DND-41 (cell line): Measurements from ENCODE around the gene LONP2.
"Not testable (repeated sequence)": the region's sequence is repeated elsewhere in the genome, so short reads cannot be mapped to it uniquely, and the experiment has no call there.

ENCODE experiments used
- ATAC-seq: fragments of 200-7000 bp; cut with Tn5 transposase; 3 replicates; pipeline ENCODE4 v1.9.1; 2021; ENCODE audit warnings: low read depth; ENCODE audit not compliant: insufficient read depth
- DNase-seq: peaks from one replicate; pipeline ENCODE4 v3.0.0-alpha.2; 2020
- H2AFZ ChIP-seq: 2 replicates; pipeline ENCODE4 v1.6.0; 2012; ENCODE audit warnings: low read depth, low read length
- H3K27ac ChIP-seq: 2 replicates; pipeline ENCODE4 v1.5.1; 2012; ENCODE audit warnings: low read length, inconsistent platforms
- H3K27me3 ChIP-seq: fragments of 200-600 bp; sonication (generic); 2 replicates; pipeline ENCODE4 v1.6.0; 2012; ENCODE audit warnings: low read length, mild to moderate bottlenecking, inconsistent platforms; ENCODE audit not compliant: insufficient read depth, poor library complexity
- H3K36me3 ChIP-seq: 2 replicates; pipeline ENCODE4 v1.5.1; 2012; ENCODE audit warnings: low read length, inconsistent platforms; ENCODE audit not compliant: insufficient read depth
- H3K4me1 ChIP-seq: 2 replicates; pipeline ENCODE4 v1.5.1; 2012; ENCODE audit warnings: mild to moderate bottlenecking, low read length; ENCODE audit not compliant: insufficient read depth
- H3K4me2 ChIP-seq: 2 replicates; pipeline ENCODE4 v1.6.0; 2012; ENCODE audit warnings: mild to moderate bottlenecking, moderate library complexity, low read length, inconsistent platforms; ENCODE audit not compliant: insufficient read depth
- H3K4me3 ChIP-seq, 2 experiments: fragments of 200-600 bp in 1 of 2; shearing (Covaris generic) in 1 of 2; 2 replicates each; pipeline ENCODE4 v1.5.1; 2012 to 2016; ENCODE audit warnings: inconsistent platforms in 2 of 2, low read length in 2 of 2, mild to moderate bottlenecking in 2 of 2, low read depth in 1 of 2, moderate library complexity in 1 of 2
- H3K79me2 ChIP-seq: 2 replicates; pipeline ENCODE4 v1.6.0; 2012; ENCODE audit warnings: low read length, inconsistent platforms; ENCODE audit not compliant: insufficient read depth
- H3K9ac ChIP-seq: 2 replicates; pipeline ENCODE4 v1.6.0; 2012; ENCODE audit warnings: low read depth, mild to moderate bottlenecking, inconsistent platforms, low read length, moderate library complexity
- H3K9me3 ChIP-seq: 2 replicates; pipeline ENCODE4 v1.5.1; 2012; ENCODE audit warnings: low read length, moderate library complexity, mild to moderate bottlenecking, inconsistent platforms; ENCODE audit not compliant: insufficient read depth, severe bottlenecking
- H4K20me1 ChIP-seq: 2 replicates; pipeline ENCODE4 v1.6.0; 2012; ENCODE audit warnings: low read length; ENCODE audit not compliant: insufficient read depth
- EZH2 ChIP-seq: IDR thresholded peaks from 3 replicates; pipeline ENCODE4 v1.6.1; 2012; ENCODE audit warnings: borderline replicate concordance, low read depth, mild to moderate bottlenecking, moderate library complexity, low read length, inconsistent platforms; ENCODE audit not compliant: severe bottlenecking
- TF ChIP-seq, protein P1 (sequence below): IDR thresholded peaks from 2 replicates; pipeline ENCODE4 v1.5.1; 2012; ENCODE audit warnings: borderline replicate concordance, low read length, moderate library complexity, mild to moderate bottlenecking; ENCODE audit not compliant: poor library complexity, severe bottlenecking; ENCODE audit errors: extremely low read depth

Gene LONP2

DNA sequence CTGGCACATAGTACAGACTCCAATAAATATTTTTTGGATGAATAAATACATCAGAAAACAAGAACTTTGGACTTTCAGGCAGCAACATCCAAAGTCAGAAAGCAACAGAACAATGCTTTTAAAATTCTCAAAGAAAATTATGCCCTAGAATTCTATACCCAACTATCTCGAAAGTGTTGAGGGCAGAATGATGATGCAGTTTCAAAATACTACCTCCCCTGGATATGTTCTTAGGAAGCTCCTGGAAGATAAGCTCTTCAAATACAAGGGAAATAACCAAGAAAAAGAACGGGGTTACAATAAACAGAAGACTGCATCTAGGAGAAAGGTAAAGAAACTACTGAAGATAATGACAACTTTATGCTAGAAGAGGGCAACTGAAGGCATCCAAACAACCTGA, 130.2 kb downstream of the LONP2 start:
- H3K36me3 ChIP-seq, result no peaks in the 10 kb centered on the region
- H3K27ac ChIP-seq, result no peak overlapping the region
- peaks cover 10% of the 10 kb centered on the region for H3K4me1 ChIP-seq

DNA sequence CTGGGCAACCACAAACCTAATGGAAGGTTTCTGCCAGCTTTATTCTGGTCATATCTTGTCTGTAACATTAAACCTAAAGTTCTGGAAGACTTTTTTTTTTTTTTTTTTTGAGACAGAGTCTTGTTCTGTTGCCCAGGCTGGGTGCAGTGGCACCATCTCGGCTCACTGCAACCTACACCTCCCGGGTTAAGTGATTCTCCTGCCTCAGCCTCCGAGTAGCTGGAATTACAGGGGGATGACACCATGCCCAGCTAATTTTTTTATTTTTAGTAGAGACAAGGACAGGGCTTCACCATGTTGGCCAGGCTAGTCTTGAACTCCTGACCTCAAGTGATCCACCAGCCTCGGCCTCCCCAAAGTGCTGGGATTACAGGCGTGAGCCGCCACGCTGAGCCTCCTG, 133.2 kb downstream of the LONP2 start:
- H3K27ac ChIP-seq, H3K4me3 ChIP-seq, H3K27me3 ChIP-seq, H3K9me3 ChIP-seq, H3K4me2 ChIP-seq, H2AFZ ChIP-seq, H3K36me3 ChIP-seq, DNase-seq, ATAC-seq, H3K9ac ChIP-seq: not testable (repeated sequence)
- Histone ChIP-seq H4K20me1 (peaks cover 93% of the 10 kb centered on the region), H3K79me2 (peaks cover 100% of the 10 kb centered on the region), H3K4me1 (peaks cover 34% of the 10 kb centered on the region)

More for the DNA sequence above, 130.2 kb downstream of the LONP2 start:
- Histone ChIP-seq H3K4me3 (no peak overlapping the region), H2AFZ (no peak overlapping the region), H3K4me2 (no peak overlapping the region), H3K79me2 (peaks cover 100% of the 10 kb centered on the region), H3K9me3 (no peaks in the 10 kb centered on the region), H4K20me1 (peaks cover 93% of the 10 kb centered on the region), H3K27me3 (no peaks in the 10 kb centered on the region), H3K9ac (no peak overlapping the region)
- DNase-seq (no peak), ATAC-seq (no peak)
- TF ChIP-seq, protein P1, sequence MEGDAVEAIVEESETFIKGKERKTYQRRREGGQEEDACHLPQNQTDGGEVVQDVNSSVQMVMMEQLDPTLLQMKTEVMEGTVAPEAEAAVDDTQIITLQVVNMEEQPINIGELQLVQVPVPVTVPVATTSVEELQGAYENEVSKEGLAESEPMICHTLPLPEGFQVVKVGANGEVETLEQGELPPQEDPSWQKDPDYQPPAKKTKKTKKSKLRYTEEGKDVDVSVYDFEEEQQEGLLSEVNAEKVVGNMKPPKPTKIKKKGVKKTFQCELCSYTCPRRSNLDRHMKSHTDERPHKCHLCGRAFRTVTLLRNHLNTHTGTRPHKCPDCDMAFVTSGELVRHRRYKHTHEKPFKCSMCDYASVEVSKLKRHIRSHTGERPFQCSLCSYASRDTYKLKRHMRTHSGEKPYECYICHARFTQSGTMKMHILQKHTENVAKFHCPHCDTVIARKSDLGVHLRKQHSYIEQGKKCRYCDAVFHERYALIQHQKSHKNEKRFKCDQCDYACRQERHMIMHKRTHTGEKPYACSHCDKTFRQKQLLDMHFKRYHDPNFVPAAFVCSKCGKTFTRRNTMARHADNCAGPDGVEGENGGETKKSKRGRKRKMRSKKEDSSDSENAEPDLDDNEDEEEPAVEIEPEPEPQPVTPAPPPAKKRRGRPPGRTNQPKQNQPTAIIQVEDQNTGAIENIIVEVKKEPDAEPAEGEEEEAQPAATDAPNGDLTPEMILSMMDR, result no peak

DNA sequence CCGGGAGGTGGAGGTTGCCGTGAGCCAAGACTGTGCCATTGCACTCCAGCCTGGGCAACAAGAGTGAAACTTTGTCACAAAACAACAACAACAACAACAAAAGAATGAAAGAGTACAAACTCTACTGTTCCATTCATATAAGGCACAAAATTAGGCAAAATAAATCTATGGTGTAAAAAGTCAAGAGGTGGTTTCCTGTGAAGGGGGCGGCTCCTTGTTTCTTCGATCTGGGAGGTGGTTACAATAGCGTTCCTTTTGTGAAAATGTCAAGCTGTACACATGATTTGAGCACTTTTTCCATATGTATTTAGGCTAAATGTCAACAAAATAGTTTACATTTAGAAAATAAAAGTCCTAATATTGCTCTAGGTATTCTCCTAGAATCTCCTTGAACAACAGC, 134.2 kb downstream of the LONP2 start:
- H4K20me1 ChIP-seq, result peaks cover 92% of the 10 kb centered on the region
- no peaks in the 10 kb centered on the region for H3K9me3 ChIP-seq
- H3K4me2 ChIP-seq, result no peak overlapping the region
- peaks cover 43% of the 10 kb centered on the region for H3K4me1 ChIP-seq
- no peak overlapping the region for H3K9ac ChIP-seq
- ATAC-seq (no peak), DNase-seq (no peak)
- peaks cover 100% of the 10 kb centered on the region for H3K79me2 ChIP-seq
- TF ChIP-seq EZH2, result no peak
- TF ChIP-seq, protein P1, result no peak
- no peak overlapping the region for H2AFZ ChIP-seq
- no peak overlapping the region for H3K4me3 ChIP-seq
- H3K27ac ChIP-seq, result no peak overlapping the region
- no peaks in the 10 kb centered on the region for H3K36me3 ChIP-seq
- no peaks in the 10 kb centered on the region for H3K27me3 ChIP-seq

DNA sequence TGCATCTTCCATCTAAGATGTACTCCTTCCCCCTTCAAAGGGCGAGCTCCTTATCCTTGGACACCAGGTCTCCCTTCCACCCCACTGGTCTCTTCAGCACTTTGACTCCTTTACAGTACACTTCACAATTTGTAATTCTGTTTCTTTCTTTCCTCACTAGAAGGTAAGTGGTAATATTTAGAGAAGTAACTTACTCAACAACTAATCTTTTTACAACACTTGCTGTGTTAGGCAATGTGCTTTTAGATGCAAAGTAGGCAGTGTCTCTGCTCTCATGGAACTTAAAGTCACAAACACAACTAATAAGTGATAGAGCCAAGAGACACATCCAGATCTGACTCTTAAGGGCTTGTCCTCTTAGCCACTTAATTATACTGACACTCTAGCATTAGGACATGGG, 134.7 kb downstream of the LONP2 start:
- ATAC-seq, result no peak

More for the DNA sequence above, 134.7 kb downstream of the LONP2 start:
- Histone ChIP-seq H3K4me3 (no peak overlapping the region), H3K36me3 (no peaks in the 10 kb centered on the region), H3K9ac (no peak overlapping the region), H3K27me3 (no peaks in the 10 kb centered on the region), H3K79me2 (peaks cover 100% of the 10 kb centered on the region), H3K9me3 (no peaks in the 10 kb centered on the region), H4K20me1 (peaks cover 92% of the 10 kb centered on the region), H3K4me1 (peaks cover 48% of the 10 kb centered on the region), H2AFZ (no peak overlapping the region), H3K27ac (no peak overlapping the region), H3K4me2 (peak overlapping the region; percentile 45; the same call in 1 of the 2 replicates)
- no peak for TF ChIP-seq EZH2
- TF ChIP-seq, protein P1, result no peak
- DNase-seq, result no peak
